C1 segment of cervical spinal cord (tissue), 14 donors: ENCODE results near the gene MYO1B.

Experiments used
- DNase-seq, 14 donors: peaks; one replicate each; lab custom pipeline; 2025; lab: John Stamatoyannopoulos, UW

The MYO1B gene

GRCh38 chr2:191226196-191226595 lies 19.0 kb upstream of the MYO1B start:
- no peak for DNase-seq

GRCh38 chr2:191228333-191228732 lies 16.9 kb upstream of the MYO1B start:
- no peak for DNase-seq

- DNase-seq: no peak
These were observed 16.3 kb upstream of the MYO1B start for GRCh38 chr2:191228861-191229260.

GRCh38 chr2:191230174-191230573 lies 15.0 kb upstream of the MYO1B start:
- no peak for DNase-seq

- no peak for DNase-seq
These were observed 13.2 kb upstream of the MYO1B start for GRCh38 chr2:191231995-191232394.

- DNase-seq: no peak
These were observed 11.7 kb upstream of the MYO1B start for GRCh38 chr2:191233533-191233932.

- no peak for DNase-seq
These were observed 10.8 kb upstream of the MYO1B start for GRCh38 chr2:191234376-191234775.

GRCh38 chr2:191240871-191241270 lies 4.3 kb upstream of the MYO1B start:
- DNase-seq: no peak

- DNase-seq: no peak
These were observed 3.8 kb upstream of the MYO1B start for GRCh38 chr2:191241418-191241817.

- DNase-seq: no peak
These were observed 2.0 kb upstream of the MYO1B start for GRCh38 chr2:191243154-191243553.

GRCh38 chr2:191244350-191244749 lies 854 bp upstream of the MYO1B start:
- no peak for DNase-seq

- no peak for DNase-seq
These were observed 796 bp downstream of the MYO1B start for GRCh38 chr2:191245869-191246531.

- DNase-seq: no peak
These were observed 1.7 kb downstream of the MYO1B start for GRCh38 chr2:191246820-191247380.

- DNase-seq: no peak
These were observed 2.3 kb downstream of the MYO1B start for GRCh38 chr2:191247381-191248057.

GRCh38 chr2:191249156-191249813 lies 4.1 kb downstream of the MYO1B start:
- no peak for DNase-seq

- no peak for DNase-seq
These were observed 5.2 kb downstream of the MYO1B start for GRCh38 chr2:191250400-191250799.

- no peak for DNase-seq
These were observed 5.8 kb downstream of the MYO1B start for GRCh38 chr2:191250986-191251385.

- no peak for DNase-seq
These were observed 7.5 kb downstream of the MYO1B start for GRCh38 chr2:191252699-191253098.

- no peak for DNase-seq
These were observed 8.3 kb downstream of the MYO1B start for GRCh38 chr2:191253476-191253875.

- no peak for DNase-seq
These were observed 10.1 kb downstream of the MYO1B start for GRCh38 chr2:191255271-191255670.

GRCh38 chr2:191255756-191256312 lies 10.6 kb downstream of the MYO1B start:
- no peak for DNase-seq

- DNase-seq: no peak
These were observed 12.7 kb downstream of the MYO1B start for GRCh38 chr2:191257934-191258333.
